ENCODE results near the gene SEC14L6.

- TF ChIP-seq EZH2 (IDR thresholded peaks at IDR 0.05; ENCODE audit: insufficient read depth, poor library complexity, severe bottlenecking) (no peak), EZH2phosphoT487 (IDR thresholded peaks at IDR 0.05; ENCODE audit: insufficient read depth, low read depth) (no peak)
Measured at GRCh38 chr22:30564761-30565119, 18.2 kb upstream of the SEC14L6 start.
